Mucosa of rectum (tissue), 2 donors: ENCODE data around the gene TRNP1.
"Not testable (repeated sequence)": the region's sequence is repeated elsewhere in the genome, so short reads cannot be mapped to it uniquely, and the experiment has no call there.

Source experiments
- H3K27ac ChIP-seq, 2 donors: one replicate each; pipeline ENCODE4 v1.7.0; 2013; ENCODE audit warnings: inconsistent platforms in 2 of 2, low read depth in 2 of 2, low read length in 2 of 2
- H3K27me3 ChIP-seq, 2 donors: one replicate each; pipeline ENCODE4 v1.7.0; 2013; ENCODE audit warnings: low read length in 2 of 2; ENCODE audit not compliant: control insufficient read depth in 2 of 2, insufficient read depth in 2 of 2
- H3K36me3 ChIP-seq, 2 donors: one replicate each; pipeline ENCODE4 v1.7.0; 2013; ENCODE audit warnings: low read length in 2 of 2; ENCODE audit not compliant: control insufficient read depth in 2 of 2, insufficient read depth in 2 of 2
- H3K4me1 ChIP-seq, 2 donors: one replicate each; pipeline ENCODE4 v1.7.0; 2013; ENCODE audit warnings: low read length in 2 of 2, mild to moderate bottlenecking in 1 of 2; ENCODE audit not compliant: control insufficient read depth in 2 of 2, insufficient read depth in 2 of 2
- H3K4me3 ChIP-seq, 2 donors: one replicate each; pipeline ENCODE4 v1.7.0; 2013; ENCODE audit warnings: low read length in 2 of 2
- H3K9ac ChIP-seq, 2 donors: one replicate each; pipeline ENCODE4 v1.7.0; 2013; ENCODE audit warnings: low read length in 2 of 2, low read depth in 1 of 2, mild to moderate bottlenecking in 1 of 2
- H3K9me3 ChIP-seq, 2 donors: one replicate each; pipeline ENCODE4 v1.7.0; 2013; ENCODE audit warnings: low read length in 2 of 2; ENCODE audit not compliant: control insufficient read depth in 2 of 2
- donor health status: healthy.
- donor health status: Normal muscosa, but diverticular disease.

Gene TRNP1

GRCh38 chr1:26993237-26994019 lies at the start of gene TRNP1:
Gene TRNP1 (plus strand): TSS chr1:26993692. CDS start chr1:26993787, 95 bp downstream.
- H3K36me3 ChIP-seq = no peaks in the 10 kb centered on the region
- peak within 1 kb of the TSS in 1 of 2 donors; percentile 51 for H3K9ac ChIP-seq
- H3K27me3 ChIP-seq = peaks cover 37 to 38% of the 10 kb centered on the region in 2 donors
- H3K27ac ChIP-seq = no peak within 1 kb of the TSS
- peaks cover 8 to 10% of the 10 kb centered on the region in 2 donors for H3K4me1 ChIP-seq
- H3K9me3 ChIP-seq = no peaks in the 10 kb centered on the region
- H3K4me3 ChIP-seq = peak within 1 kb of the TSS; percentile 43 to 50

GRCh38 chr1:26945138-26945537 lies 48.4 kb upstream of the TRNP1 start:
- Histone ChIP-seq H3K4me3 (no peak overlapping the region), H3K36me3 (peaks cover 42 to 62% of the 10 kb centered on the region in 2 donors), H3K27me3 (no peaks in the 10 kb centered on the region), H3K9ac (peak overlapping the region; percentile 13 to 26), H3K9me3 (no peaks in the 10 kb centered on the region), H3K4me1 (peaks cover 10 to 17% of the 10 kb centered on the region in 2 donors), H3K27ac (peak overlapping the region; percentile 16 to 66)

GRCh38 chr1:26945728-26946127 lies 47.8 kb upstream of the TRNP1 start:
- Histone ChIP-seq H3K4me3 (peak overlapping the region in 1 of 2 donors; percentile 26), H3K4me1 (peaks cover 10 to 17% of the 10 kb centered on the region in 2 donors), H3K36me3 (peaks cover 47 to 65% of the 10 kb centered on the region in 2 donors), H3K27ac (peak overlapping the region; percentile 66 to 67), H3K9ac (peak overlapping the region; percentile 13 to 26), H3K27me3 (no peaks in the 10 kb centered on the region), H3K9me3 (no peaks in the 10 kb centered on the region)

GRCh38 chr1:26946270-26946669 lies 47.2 kb upstream of the TRNP1 start:
- Histone ChIP-seq H3K9ac (peak overlapping the region in 1 of 2 donors; percentile 45), H3K27ac (peak overlapping the region; percentile 66 to 67), H3K9me3 (no peaks in the 10 kb centered on the region), H3K27me3 (no peaks in the 10 kb centered on the region), H3K4me1 (peaks cover 10 to 17% of the 10 kb centered on the region in 2 donors), H3K4me3 (no peak overlapping the region), H3K36me3 (peaks cover 52 to 67% of the 10 kb centered on the region in 2 donors)

- peaks cover 43 to 52% of the 10 kb centered on the region in 2 donors for H3K36me3 ChIP-seq
- not testable (repeated sequence) for H3K27me3 ChIP-seq, H3K4me3 ChIP-seq, H3K9ac ChIP-seq, H3K9me3 ChIP-seq, H3K27ac ChIP-seq
- peaks cover 10 to 17% of the 10 kb centered on the region in 2 donors for H3K4me1 ChIP-seq
Observed at GRCh38 chr1:26948725-26949057, 44.8 kb upstream of the TRNP1 start.

GRCh38 chr1:26949266-26949925 lies 44.1 kb upstream of the TRNP1 start:
- Histone ChIP-seq H3K36me3 (peaks cover 43 to 46% of the 10 kb centered on the region in 2 donors), H3K27ac (no peak overlapping the region), H3K9me3 (no peaks in the 10 kb centered on the region), H3K9ac (no peak overlapping the region), H3K27me3 (no peaks in the 10 kb centered on the region), H3K4me3 (no peak overlapping the region), H3K4me1 (peaks cover 10 to 17% of the 10 kb centered on the region in 2 donors)

GRCh38 chr1:26949926-26950319 lies 43.6 kb upstream of the TRNP1 start:
- H3K27ac ChIP-seq = no peak overlapping the region
- no peak overlapping the region for H3K9ac ChIP-seq

GRCh38 chr1:26950602-26951001 lies 42.9 kb upstream of the TRNP1 start:
- Histone ChIP-seq H3K9ac (no peak overlapping the region), H3K4me1 (peaks cover 5 to 10% of the 10 kb centered on the region in 2 donors), H3K27ac (no peak overlapping the region), H3K27me3 (no peaks in the 10 kb centered on the region), H3K36me3 (peaks cover 36 to 38% of the 10 kb centered on the region in 2 donors), H3K9me3 (no peaks in the 10 kb centered on the region), H3K4me3 (no peak overlapping the region)

More at GRCh38 chr1:26949926-26950319, 43.6 kb upstream of the TRNP1 start:
- Histone ChIP-seq H3K4me1 (peaks cover 10 to 16% of the 10 kb centered on the region in 2 donors), H3K4me3 (no peak overlapping the region), H3K36me3 (peaks cover 42 to 45% of the 10 kb centered on the region in 2 donors), H3K9me3 (no peaks in the 10 kb centered on the region), H3K27me3 (no peaks in the 10 kb centered on the region)

GRCh38 chr1:26951216-26951615 lies 42.3 kb upstream of the TRNP1 start:
- H3K27me3 ChIP-seq = no peaks in the 10 kb centered on the region
- H3K4me3 ChIP-seq = no peak overlapping the region
- no peak overlapping the region for H3K27ac ChIP-seq
- H3K36me3 ChIP-seq = peaks cover 33 to 35% of the 10 kb centered on the region in 2 donors
- H3K4me1 ChIP-seq = peaks cover 2 to 4% of the 10 kb centered on the region in 2 donors
- H3K9me3 ChIP-seq = no peaks in the 10 kb centered on the region
- no peak overlapping the region for H3K9ac ChIP-seq

- Histone ChIP-seq H3K4me1 (peaks cover 1 to 2% of the 10 kb centered on the region in 2 donors), H3K4me3 (no peak overlapping the region), H3K9me3 (no peaks in the 10 kb centered on the region), H3K27ac (no peak overlapping the region), H3K36me3 (peaks cover 27 to 31% of the 10 kb centered on the region in 2 donors), H3K9ac (no peak overlapping the region), H3K27me3 (no peaks in the 10 kb centered on the region)
Observed at GRCh38 chr1:26951821-26952497, 41.5 kb upstream of the TRNP1 start.
